Neural crest cell (in vitro differentiated cells): ENCODE data around the gene ZNF283. TPM values are rescaled to one million over a fixed set of nuclear protein-coding genes. Genes with fewer than 3 reads are reported as not detected.

Experiments
- DNase-seq: peaks from one replicate; pipeline ENCODE4 v3.0.0; 2021; ENCODE audit warnings: low read depth, mixed read lengths, low spot score
- H3K27ac Mint-ChIP-seq: one replicate; pipeline ENCODE4 v1.8.0; 2021; ENCODE audit warnings: mild to moderate bottlenecking, mixed read lengths; ENCODE audit not compliant: unreplicated experiment
- H3K27me3 Mint-ChIP-seq: 2 replicates; pipeline ENCODE4 v1.8.0; 2021; ENCODE audit warnings: low read depth, mild to moderate bottlenecking, mixed read lengths
- H3K36me3 Mint-ChIP-seq: 2 replicates; pipeline ENCODE4 v1.8.0; 2021; ENCODE audit warnings: low read depth, mild to moderate bottlenecking, mixed read lengths
- H3K4me1 Mint-ChIP-seq: 2 replicates; pipeline ENCODE4 v1.8.0; 2021; ENCODE audit warnings: mixed read lengths
- H3K4me3 Mint-ChIP-seq: one replicate; pipeline ENCODE4 v1.8.0; 2021; ENCODE audit warnings: mild to moderate bottlenecking, mixed read lengths
- H3K9me3 Mint-ChIP-seq: 2 replicates; pipeline ENCODE4 v1.8.0; 2021; ENCODE audit warnings: mixed read lengths
- CTCF ChIP-seq: fragments of 200-600 bp; sonication (generic); conservative IDR thresholded peaks from 2 replicates; pipeline ENCODE4 v1.5.0; 2021; ENCODE audit warnings: antibody characterized with exemption, mild to moderate bottlenecking
- total RNA-seq: library from RNA; stranded (reverse); gene quantifications from 2 replicates; pipeline ENCODE4 v1.2.1, GENCODE V29; 2021

ZNF283 gene
- total RNA-seq, 1 donor from 2014 or later, result 13.6 TPM

DNA sequence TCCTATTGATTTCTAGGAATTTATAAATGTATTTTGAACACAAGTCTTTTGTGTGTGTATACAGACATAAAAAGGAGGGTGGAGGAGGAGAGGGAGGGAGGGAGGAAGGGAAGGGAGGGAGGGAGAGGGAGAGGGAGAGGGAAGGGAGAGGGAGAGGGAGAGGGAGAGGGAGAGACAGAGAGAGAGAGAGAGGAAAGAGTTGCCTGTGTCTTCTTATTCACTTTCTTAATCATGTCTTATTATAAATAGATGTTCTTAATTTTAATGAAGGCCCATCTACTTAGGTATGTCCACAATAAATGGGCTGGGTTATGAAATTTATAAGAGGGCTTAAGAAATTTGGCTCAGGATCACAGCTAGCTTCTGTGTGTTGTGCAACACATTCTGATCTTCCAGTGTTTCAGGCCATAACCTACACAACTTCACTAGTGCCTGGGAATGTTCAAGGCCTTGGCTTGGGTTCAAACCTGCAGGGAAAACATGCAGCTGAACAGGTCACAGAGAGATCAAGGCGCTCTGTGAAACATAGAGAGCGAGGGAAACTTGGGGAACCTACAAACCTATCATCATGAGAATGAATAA is 68.7 kb downstream of the ZNF283 start:
- H3K27me3 Mint-ChIP-seq, result no peaks in the 10 kb centered on the region
- no peak overlapping the region for H3K4me3 Mint-ChIP-seq
- H3K27ac Mint-ChIP-seq, result no peak overlapping the region
- no peak for DNase-seq
- peaks cover 12% of the 10 kb centered on the region for H3K9me3 Mint-ChIP-seq
- H3K36me3 Mint-ChIP-seq, result peaks cover 25% of the 10 kb centered on the region
- H3K4me1 Mint-ChIP-seq, result peaks cover 6% of the 10 kb centered on the region
- TF ChIP-seq CTCF, result no peak

Other genes starting within 250 kb of the ZNF283 start
- gene IRGQ, start 231.2 kb upstream of the ZNF283 start, total RNA-seq, result 52.9 and 53.5 TPM in 2 replicates
- 18.3 and 19.7 TPM in 2 replicates for gene ZNF576, start 230.7 kb upstream of the ZNF283 start, total RNA-seq
- 0.41 and 0.51 TPM in 2 replicates for gene SRRM5, start 215.2 kb upstream of the ZNF283 start, total RNA-seq
- 114 and 117 TPM in 2 replicates for gene ZNF428, start 207.7 kb upstream of the ZNF283 start, total RNA-seq
- gene CADM4, start 187.5 kb upstream of the ZNF283 start, total RNA-seq, result 74.4 and 78.5 TPM in 2 replicates
- gene PLAUR, start 157.2 kb upstream of the ZNF283 start, total RNA-seq, result 31.4 and 33.6 TPM in 2 replicates
- gene IRGC, start 111.2 kb upstream of the ZNF283 start, total RNA-seq, result not detected in 2 replicates
- 87.0 and 87.6 TPM in 2 replicates for gene SMG9, start 72.4 kb upstream of the ZNF283 start, total RNA-seq
- gene KCNN4, start 46.3 kb upstream of the ZNF283 start, total RNA-seq, result 2.2 and 2.8 TPM in 2 replicates
- gene LYPD5, start 24.9 kb upstream of the ZNF283 start, total RNA-seq, result 0.25 TPM in 1 of 2 replicates, not detected in the other
- 3.5 and 3.8 TPM in 2 replicates for gene ZNF404, start 56.6 kb downstream of the ZNF283 start, total RNA-seq
- gene ZNF45, start 108.0 kb downstream of the ZNF283 start, total RNA-seq, result 21.6 and 22.9 TPM in 2 replicates
- 11.6 and 14.3 TPM in 2 replicates for gene ZNF221, start 123.9 kb downstream of the ZNF283 start, total RNA-seq
- 8.8 and 11.9 TPM in 2 replicates for gene ZNF155, start 156.9 kb downstream of the ZNF283 start, total RNA-seq
- gene ZNF230, start 175.6 kb downstream of the ZNF283 start, total RNA-seq, result 6.0 and 6.5 TPM in 2 replicates
- 7.6 and 8.1 TPM in 2 replicates for gene ZNF222, start 198.1 kb downstream of the ZNF283 start, total RNA-seq
- 5.8 and 7.6 TPM in 2 replicates for gene ZNF223, start 224.7 kb downstream of the ZNF283 start, total RNA-seq
- 4.5 TPM in 2 replicates for gene ZNF284, start 244.8 kb downstream of the ZNF283 start, total RNA-seq